ENCODE results near the gene VPS26C.
"Not testable (repeated sequence)": the region's sequence is repeated elsewhere in the genome, so short reads cannot be mapped to it uniquely, and the experiment has no call there.

GRCh38 chr21:37283191-37283710 is 16.1 kb upstream of the VPS26C start:
- TF ChIP-seq CTCF, EZH2phosphoT487 (IDR thresholded peaks at IDR 0.05; ENCODE audit: low read length): not testable (repeated sequence)
